WTC11 (cell line): ENCODE data around the gene DGCR8. TPM values are rescaled to one million over a fixed set of nuclear protein-coding genes. Genes with fewer than 3 reads are reported as not detected.

Experiments used
- ATAC-seq: fragments of 200-7000 bp; cut with Tn5 transposase; 2 replicates; pipeline ENCODE4 v1.10.0; 2021; ENCODE audit warnings: mild to moderate bottlenecking, moderate library complexity
- CTCF ChIA-PET: fragments of 300-600 bp; sonication (Branson Sonifier 250); formaldehyde crosslinking; loops from one replicate; lab custom pipeline; 2021; ENCODE audit warnings: antibody characterized with exemption; lab: Charles Lee
- POLR2A ChIA-PET: fragments of 350-600 bp; sonication (Branson Sonifier 250); formaldehyde crosslinking; loops from one replicate; lab custom pipeline; 2021; ENCODE audit warnings: antibody characterized with exemption; lab: Charles Lee
- DNase-seq: peaks from one replicate; pipeline ENCODE4 v3.0.0; 2021; ENCODE audit warnings: low spot score
- H3K27ac Mint-ChIP-seq: 2 replicates; pipeline ENCODE4 v1.8.0; 2021; ENCODE audit warnings: mixed read lengths
- H3K27me3 Mint-ChIP-seq: 2 replicates; pipeline ENCODE4 v1.8.0; 2021; ENCODE audit warnings: low read depth, mild to moderate bottlenecking, moderate library complexity, mixed read lengths
- H3K36me3 Mint-ChIP-seq: 2 replicates; pipeline ENCODE4 v1.8.0; 2021; ENCODE audit warnings: mixed read lengths
- H3K4me1 Mint-ChIP-seq: 2 replicates; pipeline ENCODE4 v1.8.0; 2022; ENCODE audit warnings: mixed read lengths
- H3K4me3 Mint-ChIP-seq: 2 replicates; pipeline ENCODE4 v1.8.0; 2021; ENCODE audit warnings: mild to moderate bottlenecking, moderate library complexity, mixed read lengths
- H3K9me3 Mint-ChIP-seq: 2 replicates; pipeline ENCODE4 v1.8.0; 2021; ENCODE audit warnings: mixed read lengths
- AFF4 ChIP-seq: sonication (generic); formaldehyde crosslinking; IDR thresholded peaks from 2 replicates; pipeline ENCODE4 v1.8.1; 2023; ENCODE audit warnings: mild to moderate bottlenecking, missing genetic modification reagents, borderline replicate concordance
- ARID4B ChIP-seq: sonication (generic); formaldehyde crosslinking; IDR thresholded peaks from 2 replicates; pipeline ENCODE4 v1.8.0; 2023; ENCODE audit warnings: missing genetic modification reagents, mild to moderate bottlenecking, borderline replicate concordance
- ATF2 ChIP-seq: sonication (generic); formaldehyde crosslinking; IDR thresholded peaks from 2 replicates; pipeline ENCODE4 v1.8.1; 2022; ENCODE audit warnings: low read depth, missing genetic modification reagents, borderline replicate concordance
- ELF4 ChIP-seq: sonication (generic); formaldehyde crosslinking; IDR thresholded peaks from 2 replicates; pipeline ENCODE4 v1.8.1; 2022; ENCODE audit warnings: low read depth, mild to moderate bottlenecking, moderate library complexity, missing genetic modification reagents
- EMX1 ChIP-seq: fragments of 250-450 bp; sonication (Bioruptor Pico); IDR thresholded peaks from 2 replicates; pipeline ENCODE4 v1.8.0; 2021; ENCODE audit warnings: mild to moderate bottlenecking
- FOXP4 ChIP-seq: sonication (generic); formaldehyde crosslinking; IDR thresholded peaks from 2 replicates; pipeline ENCODE4 v1.8.0; 2022; ENCODE audit warnings: mild to moderate bottlenecking, missing genetic modification reagents
- GRHL2 ChIP-seq: fragments of 250-450 bp; sonication (Bioruptor Pico); IDR thresholded peaks from 2 replicates; pipeline ENCODE4 v1.8.0; 2022; ENCODE audit warnings: mild to moderate bottlenecking, moderate library complexity; ENCODE audit not compliant: insufficient replicate concordance, severe bottlenecking
- MXD4 ChIP-seq: fragments of 250-450 bp; sonication (Bioruptor Pico); IDR thresholded peaks from 2 replicates; pipeline ENCODE4 v1.8.0; 2021; ENCODE audit warnings: mild to moderate bottlenecking, moderate library complexity, borderline replicate concordance
- NR3C1 ChIP-seq: sonication (generic); formaldehyde crosslinking; conservative IDR thresholded peaks from 2 replicates; pipeline ENCODE4 v1.8.1; 2023; ENCODE audit warnings: low read depth, mild to moderate bottlenecking, missing genetic modification reagents
- RELA ChIP-seq: sonication (generic); formaldehyde crosslinking; IDR thresholded peaks from 2 replicates; pipeline ENCODE4 v1.8.1; 2022; ENCODE audit warnings: missing genetic modification reagents, mild to moderate bottlenecking, borderline replicate concordance
- RORB ChIP-seq: fragments of 250-450 bp; sonication (Bioruptor Pico); IDR thresholded peaks from 2 replicates; pipeline ENCODE4 v1.9.0; 2021; ENCODE audit warnings: mild to moderate bottlenecking
- TCF7 ChIP-seq: sonication (generic); formaldehyde crosslinking; IDR thresholded peaks from 2 replicates; pipeline ENCODE4 v1.8.0; 2022; ENCODE audit warnings: mild to moderate bottlenecking, low read depth, missing genetic modification reagents, moderate library complexity
- ZNF232 ChIP-seq: sonication (generic); formaldehyde crosslinking; IDR thresholded peaks from 2 replicates; pipeline ENCODE4 v1.8.0; 2022; ENCODE audit warnings: mild to moderate bottlenecking, missing genetic modification reagents
- ZNF416 ChIP-seq: fragments of 250-450 bp; sonication (Bioruptor Pico); IDR thresholded peaks from 2 replicates; pipeline ENCODE4 v1.9.0; 2021; ENCODE audit warnings: mild to moderate bottlenecking, inconsistent platforms
- ZNF425 ChIP-seq: fragments of 250-450 bp; sonication (Bioruptor Pico); conservative IDR thresholded peaks from 2 replicates; pipeline ENCODE4 v1.9.0; 2021; ENCODE audit warnings: mild to moderate bottlenecking
- ZNF532 ChIP-seq: fragments of 250-450 bp; sonication (Bioruptor Pico); IDR thresholded peaks from 2 replicates; pipeline ENCODE4 v1.9.0; 2021; ENCODE audit warnings: mild to moderate bottlenecking, borderline replicate concordance
- total RNA-seq: library from RNA; stranded (reverse); gene quantifications from 3 replicates; pipeline ENCODE4 v1.2.3, GENCODE V29; 2021

Gene DGCR8
- total RNA-seq, 1 experiment from 2014 or later: 55.0 TPM

- TF ChIP-seq MXD4 (CRISPR knock-in tag) (no peak), ZNF416 (CRISPR knock-in tag) (no peak), ATF2 (CRISPR knock-in tag) (no peak), RORB (CRISPR knock-in tag) (no peak), RELA (no peak), ZNF532 (no peak), AFF4 (CRISPR knock-in tag) (no peak), GRHL2 (no peak), ARID4B (no peak), TCF7 (CRISPR knock-in tag) (no peak), FOXP4 (CRISPR knock-in tag) (no peak), ZNF425 (CRISPR knock-in tag) (no peak), EMX1 (CRISPR knock-in tag) (no peak), ZNF232 (CRISPR knock-in tag) (no peak), NR3C1 (CRISPR knock-in tag) (no peak), ELF4 (CRISPR knock-in tag) (no peak)
- TF ChIP-seq, all 79 proteins: peak for 0
- peak; percentile 58 for DNase-seq
- H3K27me3 Mint-ChIP-seq: no peaks in the 10 kb centered on the region; the same call in 1 of the 2 replicates
- peak overlapping the region; percentile 91 for H3K4me3 Mint-ChIP-seq
- ATAC-seq: peak; percentile 12
- H3K36me3 Mint-ChIP-seq: peaks cover 4% of the 10 kb centered on the region
- POLR2A ChIA-PET: no interaction called here
- peak overlapping the region; percentile 90 for H3K27ac Mint-ChIP-seq
- H3K4me1 Mint-ChIP-seq: peaks cover 41% of the 10 kb centered on the region
- CTCF ChIA-PET: interaction anchor here (0.5 to 1.0 kb wide), 3 partner anchors 37 to 82 kb away, joined by 4 to 7 read pairs (median 6); partner anchors contain the start of gene TRMT2A
- H3K9me3 Mint-ChIP-seq: no peaks in the 10 kb centered on the region
Observed at GRCh38 chr22:20080445-20080775, 369 bp downstream of the DGCR8 start.
